Large intestine (tissue), 3 donors: ENCODE measurements around the gene TOLLIP. TPM values are rescaled to one million over a fixed set of nuclear protein-coding genes. Genes with fewer than 3 reads are reported as not detected.

Experiments used
- DNase-seq, 2 donors: peaks; one replicate each; pipeline versions ENCODE4 v3.0.0 to v3.0.0-alpha.2; 2013
- H3K27ac ChIP-seq: one replicate; pipeline ENCODE4 v1.5.1; 2013; ENCODE audit warnings: low read length
- H3K27me3 ChIP-seq: 2 replicates; pipeline ENCODE4 v1.6.1; 2013; ENCODE audit warnings: low read length; ENCODE audit not compliant: control insufficient read depth, insufficient read depth
- H3K36me3 ChIP-seq: 2 replicates; pipeline ENCODE4 v1.6.1; 2013; ENCODE audit warnings: low read length; ENCODE audit not compliant: control insufficient read depth, insufficient read depth
- H3K4me1 ChIP-seq: one replicate; pipeline ENCODE4 v1.6.1; 2013; ENCODE audit warnings: low read length; ENCODE audit not compliant: control insufficient read depth, insufficient read depth
- H3K4me3 ChIP-seq: one replicate; pipeline ENCODE4 v1.5.1; 2013; ENCODE audit warnings: low read length
- H3K9me3 ChIP-seq: one replicate; pipeline ENCODE4 v1.6.1; 2013; ENCODE audit warnings: mild to moderate bottlenecking, low read depth, low read length, moderate library complexity; ENCODE audit not compliant: control insufficient read depth
- WGBS: methylation state at CpG from one replicate; pipeline ENCODE4 v1.1.5; 2013; ENCODE audit warnings: low lambda C conversion rate; ENCODE audit not compliant: insufficient coverage; 5-methylcytosine and 5-hydroxymethylcytosine counted together
- polyA plus RNA-seq: library from polyadenylated mRNA; unstranded; fragments of 120-200 nt; gene quantifications from one replicate; pipeline ENCODE4 v1.2.1, GENCODE V29; 2013

TOLLIP gene
- polyA plus RNA-seq, 1 donor, result 48.3 TPM

GRCh38 chr11:1231396-1232020 is 77.9 kb downstream of the TOLLIP start:
- H3K4me1 ChIP-seq, result no peaks in the 10 kb centered on the region
- no peaks in the 10 kb centered on the region for H3K27me3 ChIP-seq
- no peak overlapping the region for H3K4me3 ChIP-seq
- DNase-seq, result no peak
- H3K36me3 ChIP-seq, result no peaks in the 10 kb centered on the region
- H3K27ac ChIP-seq, result no peak overlapping the region
- no peaks in the 10 kb centered on the region for H3K9me3 ChIP-seq
- no CpG with 5 or more reads among the region's 22 CpGs for WGBS

DNA sequence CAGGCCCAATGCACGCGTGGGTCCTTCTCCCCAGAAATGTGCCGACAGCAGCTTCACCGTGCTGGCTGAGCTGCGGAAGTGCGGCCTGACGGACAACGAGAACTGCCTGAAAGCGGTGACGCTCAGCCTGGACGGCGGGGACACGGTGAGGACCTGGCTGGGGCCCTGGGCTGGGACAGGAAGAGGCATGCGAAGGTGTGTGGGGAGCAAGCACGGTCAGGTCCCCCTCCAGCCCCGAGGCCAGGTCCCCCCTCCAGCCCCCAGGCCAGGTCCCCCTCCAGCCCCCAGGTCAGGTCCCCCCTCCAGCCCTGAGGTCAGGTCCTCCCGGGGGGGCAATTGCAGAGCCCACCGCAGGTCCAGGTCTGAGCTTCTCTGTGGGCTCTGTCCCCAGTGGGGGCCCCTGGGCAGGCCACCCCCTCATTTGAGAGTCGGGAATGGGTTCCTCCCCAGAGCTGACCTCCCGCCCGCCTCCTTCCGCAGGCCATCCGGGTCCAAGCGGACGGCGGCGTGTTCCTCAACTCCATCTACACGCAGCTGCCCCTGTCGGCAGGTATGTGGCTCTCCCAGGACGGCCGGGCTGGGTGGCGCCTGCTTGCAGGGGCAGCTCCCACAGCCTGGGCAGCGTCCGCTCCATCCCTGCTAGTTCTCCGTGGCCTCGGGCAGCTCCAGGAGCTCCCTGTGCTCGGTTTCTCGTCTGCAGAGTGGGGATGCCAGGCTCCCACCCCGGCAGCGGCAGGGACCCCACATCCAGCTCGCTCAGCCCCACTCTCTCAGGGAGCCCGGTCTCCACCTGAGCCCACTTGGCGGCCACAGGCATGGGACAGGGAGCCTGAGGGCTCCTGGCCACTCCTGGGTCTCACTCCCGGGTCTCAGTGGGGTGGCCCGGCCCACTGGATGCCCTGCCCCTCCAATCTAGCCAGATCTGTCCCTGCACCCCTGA is 78.7 kb downstream of the TOLLIP start:
- no CpG with 5 or more reads among the region's 45 CpGs for WGBS
- Histone ChIP-seq H3K4me1 (no peaks in the 10 kb centered on the region), H3K9me3 (peaks cover 3% of the 10 kb centered on the region), H3K27me3 (no peaks in the 10 kb centered on the region), H3K4me3 (no peak overlapping the region), H3K36me3 (no peaks in the 10 kb centered on the region), H3K27ac (no peak overlapping the region)
- no peak for DNase-seq

DNA sequence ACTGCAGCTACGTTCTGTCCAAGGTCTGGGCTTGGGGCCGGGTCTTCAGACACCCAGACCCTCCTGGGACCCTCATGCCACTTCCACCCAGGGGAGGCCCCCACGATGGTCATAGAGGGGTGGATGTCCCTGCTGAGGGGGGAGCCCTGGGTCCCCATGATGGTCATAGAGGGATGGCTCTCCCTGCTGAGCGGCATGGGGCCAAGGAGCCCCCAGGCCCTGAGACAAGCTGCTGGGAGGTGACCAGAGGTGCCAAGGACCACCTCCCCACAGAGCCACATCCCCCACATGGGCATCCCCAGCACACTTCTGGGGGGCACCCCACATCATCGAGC is 79.3 kb downstream of the TOLLIP start:
- no CpG with 5 or more reads among the region's 5 CpGs for WGBS
- Histone ChIP-seq H3K9me3 (peaks cover 3% of the 10 kb centered on the region), H3K27me3 (no peaks in the 10 kb centered on the region), H3K4me1 (no peaks in the 10 kb centered on the region), H3K27ac (no peak overlapping the region), H3K36me3 (no peaks in the 10 kb centered on the region), H3K4me3 (no peak overlapping the region)
- DNase-seq, result no peak

DNA sequence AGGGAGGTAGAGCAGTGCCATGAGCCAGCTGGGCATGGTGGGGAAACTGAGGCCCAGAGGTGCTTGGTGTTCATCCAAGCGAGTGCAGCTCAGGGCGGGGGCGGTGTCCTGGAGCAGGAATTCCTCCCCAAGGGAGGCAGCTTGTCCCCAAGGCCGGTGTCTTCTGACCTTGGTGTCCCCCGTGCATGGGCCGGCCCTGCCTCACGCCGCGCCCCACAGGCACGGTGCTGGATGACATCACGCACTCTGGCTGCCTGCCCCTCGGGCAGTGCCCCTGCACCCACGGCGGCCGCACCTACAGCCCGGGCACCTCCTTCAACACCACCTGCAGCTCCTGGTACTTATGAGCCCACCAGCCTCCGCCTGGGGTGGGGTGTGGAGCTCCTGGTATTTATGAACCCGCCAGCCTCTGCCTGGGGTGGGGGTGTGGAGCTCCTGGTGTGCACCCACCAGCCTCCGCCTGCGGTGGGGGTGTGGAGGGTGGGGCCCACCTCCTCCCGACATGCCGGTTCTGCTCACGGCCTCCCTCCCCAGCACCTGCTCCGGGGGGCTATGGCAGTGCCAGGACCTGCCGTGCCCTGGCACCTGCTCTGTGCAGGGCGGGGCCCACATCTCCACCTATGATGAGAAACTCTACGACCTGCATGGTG is 79.8 kb downstream of the TOLLIP start:
- H3K27ac ChIP-seq, result no peak overlapping the region
- no CpG with 5 or more reads among the region's 27 CpGs for WGBS
- H3K36me3 ChIP-seq, result no peaks in the 10 kb centered on the region
- no peaks in the 10 kb centered on the region for H3K27me3 ChIP-seq
- no peaks in the 10 kb centered on the region for H3K4me1 ChIP-seq
- peaks cover 3% of the 10 kb centered on the region for H3K9me3 ChIP-seq
- no peak for DNase-seq
- H3K4me3 ChIP-seq, result no peak overlapping the region

DNA sequence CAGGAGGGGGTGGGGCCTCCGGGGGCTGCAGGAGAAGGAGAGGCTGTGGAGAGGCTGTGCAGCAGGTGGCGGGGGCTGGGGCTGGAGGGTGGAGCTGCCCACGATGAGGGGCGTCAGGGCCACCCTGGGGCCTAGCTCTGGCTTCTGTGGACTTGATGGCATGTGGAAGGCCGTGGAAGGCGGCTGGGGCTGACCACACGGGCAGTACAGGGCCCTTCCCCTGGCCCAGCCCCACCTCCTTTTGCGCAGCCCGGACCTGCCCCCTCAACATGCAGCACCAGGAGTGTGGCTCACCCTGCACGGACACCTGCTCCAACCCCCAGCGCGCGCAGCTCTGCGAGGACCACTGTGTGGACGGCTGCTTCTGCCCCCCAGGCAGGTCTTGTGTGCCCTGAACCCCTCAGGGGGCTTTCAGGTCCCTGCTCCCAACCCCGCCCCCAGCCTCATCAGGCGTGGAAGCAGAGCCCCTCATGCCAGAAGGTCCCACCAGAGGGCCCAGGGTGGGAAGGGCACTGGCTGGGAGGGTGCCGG is 80.4 kb downstream of the TOLLIP start:
- no peak overlapping the region for H3K27ac ChIP-seq

GRCh38 chr11:1228101-1228821 is 81.2 kb downstream of the TOLLIP start:
- no peaks in the 10 kb centered on the region for H3K27me3 ChIP-seq
- H3K4me3 ChIP-seq, result no peak overlapping the region
- no peak for DNase-seq
- no CpG with 5 or more reads among the region's 31 CpGs for WGBS
- H3K9me3 ChIP-seq, result peaks cover 3% of the 10 kb centered on the region
- H3K27ac ChIP-seq, result no peak overlapping the region
- H3K36me3 ChIP-seq, result no peaks in the 10 kb centered on the region
- H3K4me1 ChIP-seq, result no peaks in the 10 kb centered on the region

More for the DNA sequence above, 80.4 kb downstream of the TOLLIP start:
- Histone ChIP-seq H3K9me3 (peaks cover 3% of the 10 kb centered on the region), H3K27me3 (no peaks in the 10 kb centered on the region), H3K4me1 (no peaks in the 10 kb centered on the region), H3K4me3 (no peak overlapping the region), H3K36me3 (no peaks in the 10 kb centered on the region)
- no peak for DNase-seq
- no CpG with 5 or more reads among the region's 18 CpGs for WGBS

GRCh38 chr11:1227551-1228100 is 81.8 kb downstream of the TOLLIP start:
- WGBS, result no CpG with 5 or more reads among the region's 23 CpGs
- H3K27me3 ChIP-seq, result no peaks in the 10 kb centered on the region
- no peak for DNase-seq
- no peak overlapping the region for H3K27ac ChIP-seq
- H3K4me1 ChIP-seq, result peaks cover 2% of the 10 kb centered on the region
- peaks cover 3% of the 10 kb centered on the region for H3K9me3 ChIP-seq
- no peaks in the 10 kb centered on the region for H3K36me3 ChIP-seq
- H3K4me3 ChIP-seq, result no peak overlapping the region

GRCh38 chr11:1226986-1227550 is 82.4 kb downstream of the TOLLIP start:
- WGBS, result no CpG with 5 or more reads among the region's 23 CpGs
- Histone ChIP-seq H3K9me3 (peaks cover 3% of the 10 kb centered on the region), H3K4me3 (no peak overlapping the region), H3K36me3 (no peaks in the 10 kb centered on the region), H3K27me3 (no peaks in the 10 kb centered on the region), H3K4me1 (peaks cover 7% of the 10 kb centered on the region), H3K27ac (no peak overlapping the region)
- DNase-seq, result no peak

- no peak overlapping the region for H3K4me3 ChIP-seq
- H3K27me3 ChIP-seq, result no peaks in the 10 kb centered on the region
- no CpG with 5 or more reads among the region's 41 CpGs for WGBS
- no peaks in the 10 kb centered on the region for H3K36me3 ChIP-seq
- peaks cover 7% of the 10 kb centered on the region for H3K4me1 ChIP-seq
- peaks cover 3% of the 10 kb centered on the region for H3K9me3 ChIP-seq
- no peak overlapping the region for H3K27ac ChIP-seq
- no peak for DNase-seq
Measured at GRCh38 chr11:1226226-1226985, 83.0 kb downstream of the TOLLIP start.
